ENCODE results near the gene TNFRSF12A.
"Not testable (repeated sequence)": the region's sequence is repeated elsewhere in the genome, so short reads cannot be mapped to it uniquely, and the experiment has no call there.

Gene TNFRSF12A

GRCh38 chr16:3054965-3055733, 35.0 kb downstream of the TNFRSF12A start:
- no peak overlapping the region for H3K4me3 ChIP-seq (ENCODE audit: low read length)
- no peak overlapping the region for H3K27ac ChIP-seq (ENCODE audit: low read depth, low read length)
- WGBS: 83% methylated on average over 17 of the region's 17 CpGs
- no peaks in the 10 kb centered on the region for H3K9me3 ChIP-seq (ENCODE audit: insufficient read depth, low read depth, low read length)
- no peaks in the 10 kb centered on the region; the same call in 1 of the 2 replicates for H3K36me3 ChIP-seq (ENCODE audit: insufficient read depth, low read length)
- H3K9ac ChIP-seq (ENCODE audit: low read depth, low read length): no peak overlapping the region
- H3K4me1 ChIP-seq (ENCODE audit: insufficient read depth, low read length): 0 out of 2 replicates have a peak, but pooled peaks cover 4% of the 10 kb centered on the region
- H3K27me3 ChIP-seq (ENCODE audit: insufficient read depth, low read length): peaks cover 23% of the 10 kb centered on the region

GRCh38 chr16:3055734-3056115, 35.6 kb downstream of the TNFRSF12A start:
- WGBS: 55% methylated on average over 9 of the region's 9 CpGs
- H3K4me1 ChIP-seq (ENCODE audit: insufficient read depth, low read length); H3K9me3 ChIP-seq (ENCODE audit: insufficient read depth, low read depth, low read length); H3K27ac ChIP-seq (ENCODE audit: low read depth, low read length); H3K36me3 ChIP-seq (ENCODE audit: insufficient read depth, low read length); H3K9ac ChIP-seq (ENCODE audit: low read depth, low read length); H3K4me3 ChIP-seq (ENCODE audit: low read length): not testable (repeated sequence)
- H3K27me3 ChIP-seq (ENCODE audit: insufficient read depth, low read length): peaks cover 18% of the 10 kb centered on the region

- no peak overlapping the region for H3K27ac ChIP-seq (ENCODE audit: low read depth, low read length)
- H3K36me3 ChIP-seq (ENCODE audit: insufficient read depth, low read length): no peaks in the 10 kb centered on the region; the same call in 1 of the 2 replicates
- peaks cover 12% of the 10 kb centered on the region for H3K27me3 ChIP-seq (ENCODE audit: insufficient read depth, low read length)
- H3K9me3 ChIP-seq (ENCODE audit: insufficient read depth, low read depth, low read length): no peaks in the 10 kb centered on the region
- H3K9ac ChIP-seq (ENCODE audit: low read depth, low read length): no peak overlapping the region
- H3K4me1 ChIP-seq (ENCODE audit: insufficient read depth, low read length): 0 out of 2 replicates have a peak, but pooled peaks cover 4% of the 10 kb centered on the region
- WGBS: 90% methylated on average over 19 of the region's 19 CpGs
- H3K4me3 ChIP-seq (ENCODE audit: low read length): no peak overlapping the region
These were observed 36.4 kb downstream of the TNFRSF12A start for GRCh38 chr16:3056336-3057180.

GRCh38 chr16:3057181-3058138, 37.3 kb downstream of the TNFRSF12A start:
- WGBS: 91% methylated on average over 22 of the region's 22 CpGs
- Histone ChIP-seq H3K27ac (ENCODE audit: low read depth, low read length) (no peak overlapping the region), H3K9me3 (ENCODE audit: insufficient read depth, low read depth, low read length) (no peaks in the 10 kb centered on the region), H3K4me1 (ENCODE audit: insufficient read depth, low read length) (0 out of 2 replicates have a peak, but pooled peaks cover 4% of the 10 kb centered on the region), H3K9ac (ENCODE audit: low read depth, low read length) (0 out of 2 replicates have a peak overlapping the region, but pooled peaks have one; percentile 52), H3K4me3 (ENCODE audit: low read length) (peak overlapping the region; percentile 80), H3K27me3 (ENCODE audit: insufficient read depth, low read length) (peaks cover 12% of the 10 kb centered on the region), H3K36me3 (ENCODE audit: insufficient read depth, low read length) (no peaks in the 10 kb centered on the region; the same call in 1 of the 2 replicates)

- Histone ChIP-seq H3K4me1 (ENCODE audit: insufficient read depth, low read length) (0 out of 2 replicates have a peak, but pooled peaks cover 4% of the 10 kb centered on the region), H3K9ac (ENCODE audit: low read depth, low read length) (peak overlapping the region; percentile 74; the same call in 1 of the 2 replicates), H3K27ac (ENCODE audit: low read depth, low read length) (peak overlapping the region; percentile 59; the same call in 1 of the 2 replicates), H3K4me3 (ENCODE audit: low read length) (peak overlapping the region; percentile 80), H3K27me3 (ENCODE audit: insufficient read depth, low read length) (peaks cover 12% of the 10 kb centered on the region), H3K9me3 (ENCODE audit: insufficient read depth, low read depth, low read length) (no peaks in the 10 kb centered on the region), H3K36me3 (ENCODE audit: insufficient read depth, low read length) (no peaks in the 10 kb centered on the region; the same call in 1 of the 2 replicates)
- 8% methylated on average over 77 of the region's 77 CpGs for WGBS
These were observed 38.2 kb downstream of the TNFRSF12A start for GRCh38 chr16:3058139-3059030.

GRCh38 chr16:3059041-3059722, 39.0 kb downstream of the TNFRSF12A start:
- Histone ChIP-seq H3K4me1 (ENCODE audit: insufficient read depth, low read length) (0 out of 2 replicates have a peak, but pooled peaks cover 4% of the 10 kb centered on the region), H3K9me3 (ENCODE audit: insufficient read depth, low read depth, low read length) (no peaks in the 10 kb centered on the region), H3K27ac (ENCODE audit: low read depth, low read length) (peak overlapping the region; percentile 62; the same call in 1 of the 2 replicates), H3K9ac (ENCODE audit: low read depth, low read length) (peak overlapping the region; percentile 74), H3K27me3 (ENCODE audit: insufficient read depth, low read length) (peaks cover 12% of the 10 kb centered on the region), H3K36me3 (ENCODE audit: insufficient read depth, low read length) (no peaks in the 10 kb centered on the region; the same call in 1 of the 2 replicates), H3K4me3 (ENCODE audit: low read length) (peak overlapping the region; percentile 80)
- WGBS: under 1% methylated on average over 67 of the region's 67 CpGs

GRCh38 chr16:3059723-3060242, 39.6 kb downstream of the TNFRSF12A start:
- H3K27me3 ChIP-seq (ENCODE audit: insufficient read depth, low read length): peaks cover 12% of the 10 kb centered on the region
- H3K9me3 ChIP-seq (ENCODE audit: insufficient read depth, low read depth, low read length): no peaks in the 10 kb centered on the region
- peak overlapping the region; percentile 60 for H3K9ac ChIP-seq (ENCODE audit: low read depth, low read length)
- 0 out of 2 replicates have a peak, but pooled peaks cover 4% of the 10 kb centered on the region for H3K4me1 ChIP-seq (ENCODE audit: insufficient read depth, low read length)
- H3K27ac ChIP-seq (ENCODE audit: low read depth, low read length): peak overlapping the region; percentile 62; the same call in 1 of the 2 replicates
- H3K36me3 ChIP-seq (ENCODE audit: insufficient read depth, low read length): no peaks in the 10 kb centered on the region; the same call in 1 of the 2 replicates
- WGBS: 61% methylated on average over 9 of the region's 9 CpGs
- H3K4me3 ChIP-seq (ENCODE audit: low read length): peak overlapping the region; percentile 80

GRCh38 chr16:3060339-3061127, 40.4 kb downstream of the TNFRSF12A start:
- 90% methylated on average over 11 of the region's 14 CpGs for WGBS
- Histone ChIP-seq H3K36me3 (ENCODE audit: insufficient read depth, low read length) (no peaks in the 10 kb centered on the region), H3K9me3 (ENCODE audit: insufficient read depth, low read depth, low read length) (no peaks in the 10 kb centered on the region), H3K4me3 (ENCODE audit: low read length) (no peak overlapping the region), H3K9ac (ENCODE audit: low read depth, low read length) (no peak overlapping the region), H3K27ac (ENCODE audit: low read depth, low read length) (no peak overlapping the region), H3K4me1 (ENCODE audit: insufficient read depth, low read length) (peaks cover 8% of the 10 kb centered on the region; the same call in 1 of the 2 replicates), H3K27me3 (ENCODE audit: insufficient read depth, low read length) (peaks cover 12% of the 10 kb centered on the region)

Data from HUES64 (cell line).